K562 (cell line): ENCODE results near the gene DUSP10. TPM values are rescaled to one million over a fixed set of nuclear protein-coding genes. Genes with fewer than 3 reads are reported as not detected.
A peak's percentile ranks its signal among the peaks of the same experiment; 100 is the strongest.

Experiments used
- AFF4 ChIP-seq: sonication (generic); formaldehyde crosslinking; IDR thresholded peaks from 2 replicates; pipeline ENCODE4 v1.8.0; 2023; ENCODE audit warnings: mild to moderate bottlenecking, missing genetic modification reagents
- ARID3A ChIP-seq: IDR thresholded peaks from 2 replicates; pipeline ENCODE4 v1.6.1; 2012; ENCODE audit warnings: low read depth, low read length, improper control_type of control experiment, borderline replicate concordance
- BACH1 ChIP-seq: fragments of 200-800 bp; sonication (Bioruptor generic); IDR thresholded peaks from 2 replicates; pipeline ENCODE4 v1.6.1; 2016; ENCODE audit warnings: missing genetic modification characterization, missing compliant biosample characterization
- DACH1 ChIP-seq: fragments of 450-650 bp; IDR thresholded peaks from 2 replicates; pipeline ENCODE4 v1.6.1; 2018; ENCODE audit not compliant: partially characterized antibody
- HES1 ChIP-seq: fragments of 450-650 bp; IDR thresholded peaks from 2 replicates; pipeline ENCODE4 v1.6.1; 2016; ENCODE audit warnings: low read depth, mild to moderate bottlenecking, moderate library complexity
- HOXB6 ChIP-seq: fragments of 250-450 bp; sonication (Bioruptor Pico); IDR thresholded peaks from 2 replicates; pipeline ENCODE4 v1.5.1; 2022; ENCODE audit warnings: mild to moderate bottlenecking, borderline replicate concordance
- MAFK ChIP-seq: IDR thresholded peaks from 2 replicates; pipeline ENCODE4 v1.6.1; 2011; ENCODE audit warnings: low read length, improper control_type of control experiment
- PKNOX1 ChIP-seq: fragments of 450-650 bp; IDR thresholded peaks from 2 replicates; pipeline ENCODE4 v1.6.1; 2016
- POU5F1 ChIP-seq: fragments of 150-350 bp; IDR thresholded peaks from 2 replicates; pipeline ENCODE4 v1.6.1; 2014; ENCODE audit warnings: borderline replicate concordance, low read length, low read depth, mild to moderate bottlenecking; ENCODE audit not compliant: partially characterized antibody
- PTTG1 ChIP-seq: fragments of 450-650 bp; IDR thresholded peaks from 2 replicates; pipeline ENCODE4 v1.6.1; 2016; ENCODE audit warnings: low read depth, mild to moderate bottlenecking, missing genetic modification characterization, missing compliant biosample characterization
- RBBP5 ChIP-seq: fragments of 200-600 bp; sonication (generic); IDR thresholded peaks from 2 replicates; pipeline ENCODE4 v1.6.1; 2012; ENCODE audit warnings: borderline replicate concordance, mild to moderate bottlenecking, low read length, control low read depth, inconsistent platforms; ENCODE audit not compliant: insufficient read depth, poor library complexity, severe bottlenecking
- THAP12 ChIP-seq: fragments of 250-450 bp; sonication (Bioruptor Pico); IDR thresholded peaks from 2 replicates; pipeline ENCODE4 v1.9.0; 2021; ENCODE audit warnings: mild to moderate bottlenecking, inconsistent platforms
- THAP7 ChIP-seq: fragments of 250-450 bp; sonication (Bioruptor Pico); IDR thresholded peaks from 2 replicates; pipeline ENCODE4 v1.5.0; 2021
- ZC3H8 ChIP-seq: fragments of 450-650 bp; IDR thresholded peaks from 2 replicates; pipeline ENCODE4 v1.6.1; 2017
- ZNF3 ChIP-seq: fragments of 250-450 bp; sonication (Bioruptor Pico); IDR thresholded peaks from 2 replicates; pipeline ENCODE4 v1.5.0; 2021; ENCODE audit warnings: mild to moderate bottlenecking, moderate library complexity
- ZNF561 ChIP-seq: fragments of 450-650 bp; formaldehyde crosslinking; conservative IDR thresholded peaks from 2 replicates; pipeline ENCODE4 v1.4.0; 2020; ENCODE audit warnings: mild to moderate bottlenecking, moderate library complexity
- ZNF57 ChIP-seq: fragments of 450-650 bp; formaldehyde crosslinking; IDR thresholded peaks from 2 replicates; pipeline ENCODE4 v1.4.0; 2020; ENCODE audit warnings: mild to moderate bottlenecking, moderate library complexity
- ZNF79 ChIP-seq: fragments of 250-450 bp; sonication (Bioruptor Pico); IDR thresholded peaks from 2 replicates; pipeline ENCODE4 v1.4.0; 2020; ENCODE audit warnings: low read depth, mild to moderate bottlenecking, moderate library complexity
- ZSCAN29 ChIP-seq: fragments of 450-650 bp; IDR thresholded peaks from 2 replicates; pipeline ENCODE4 v1.6.1; 2017
- polyA plus RNA-seq, 8 experiments: library from polyadenylated mRNA; depleted of rRNA in 4 of 8; stranded (reverse) in 5 of 8; unstranded in 3 of 8; fragments of >200 nt; fragmentation: Nextera tagmentation in 2 of 8; fragmentation: Illumina TruSeq in 1 of 8; extraction: Ambion mirVana in 2 of 8; extraction: Trizol in 1 of 8; gene quantifications; 2 replicates each; pipeline versions ENCODE4 v1.2.1 to v1.2.3, GENCODE V29; 2011 to 2014; ENCODE audit warnings: inconsistent platforms in 1 of 8, missing spikeins in 1 of 8
- total RNA-seq, 7 experiments: library from RNA; depleted of rRNA in 6 of 7; stranded (reverse); fragments of >200 nt in 6 of 7; fragmentation: Illumina TruSeq in 2 of 7; extraction: Trizol in 2 of 7; gene quantifications; 2 replicates each; pipeline versions ENCODE4 v1.2.1 to v1.2.3, GENCODE V29; 2011 to 2021; ENCODE audit warnings: low replicate concordance in 1 of 7

The DUSP10 gene
- total and polyA plus RNA-seq, 9 of the 15 experiments (the other 6 are each of a cell fraction or from before 2014, with no cell fraction given), result 1.7 to 8.3 (median 6.1) TPM

GRCh38 chr1:221762121-221762520, 20.2 kb upstream of the DUSP10 start (continued):
- TF ChIP-seq AFF4 (CRISPR knock-in tag), result no peak
- no peak for TF ChIP-seq ZNF57
- no peak for TF ChIP-seq ZNF561
- no peak for TF ChIP-seq PKNOX1
- TF ChIP-seq HOXB6 (CRISPR knock-in tag), result no peak
- 0 out of 2 replicates have a peak, but pooled peaks have one; percentile 30 for TF ChIP-seq ZNF79 (CRISPR knock-in tag)
- no peak for TF ChIP-seq HES1
- TF ChIP-seq ARID3A, result no peak
- no peak for TF ChIP-seq ZNF3
- TF ChIP-seq POU5F1, result no peak
- TF ChIP-seq THAP7 (CRISPR knock-in tag), result no peak
- 0 out of 2 replicates have a peak, but pooled peaks have one; percentile 51 for TF ChIP-seq BACH1 (tag)
- no peak for TF ChIP-seq ZSCAN29
- TF ChIP-seq THAP12 (CRISPR knock-in tag), result no peak
- TF ChIP-seq RBBP5, result no peak
- TF ChIP-seq ZC3H8, result no peak
- no peak for TF ChIP-seq MAFK
- TF ChIP-seq DACH1, result no peak
- TF ChIP-seq PTTG1, result 0 out of 2 replicates have a peak, but pooled peaks have one; percentile 50
